Neural cell (in vitro differentiated cells): ENCODE measurements around the gene ADAMTS2. TPM values are rescaled to one million over a fixed set of nuclear protein-coding genes. Genes with fewer than 3 reads are reported as not detected.

Source experiments
- H2AFZ ChIP-seq: fragments of 200-600, 300-800 bp; sonication (generic), shearing (Covaris generic); 2 replicates; pipeline ENCODE4 v1.6.0; 2014; ENCODE audit warnings: low read depth, mild to moderate bottlenecking, antibody characterized with exemption, low read length, moderate library complexity
- H3F3A ChIP-seq: fragments of 200-600 bp; shearing (Covaris generic); 2 replicates; pipeline ENCODE4 v1.6.1; 2016; ENCODE audit warnings: mild to moderate bottlenecking, moderate library complexity, mixed read lengths, antibody characterized with exemption, low read length; ENCODE audit not compliant: insufficient read depth, poor library complexity, severe bottlenecking
- H3K27ac ChIP-seq: fragments of 200-600, 300-800 bp; sonication (generic), shearing (Covaris generic); 2 replicates; pipeline ENCODE4 v1.5.1; 2014; ENCODE audit warnings: mild to moderate bottlenecking, low read length, moderate library complexity
- H3K27me3 ChIP-seq: fragments of 300-800, 200-600 bp; sonication (generic), shearing (Covaris generic); 2 replicates; pipeline ENCODE4 v1.6.0; 2014; ENCODE audit warnings: mild to moderate bottlenecking, low read depth, low read length, moderate library complexity; ENCODE audit not compliant: insufficient read depth
- H3K36me3 ChIP-seq: fragments of 300-800, 200-600 bp; sonication (generic), shearing (Covaris generic); 2 replicates; pipeline ENCODE4 v1.5.1; 2014; ENCODE audit warnings: mild to moderate bottlenecking, antibody characterized with exemption, low read length, moderate library complexity; ENCODE audit not compliant: insufficient read depth
- H3K4me2 ChIP-seq: fragments of 300-800, 200-600 bp; sonication (generic), shearing (Covaris generic); 2 replicates; pipeline ENCODE4 v1.6.0; 2014; ENCODE audit warnings: mild to moderate bottlenecking, low read length
- H3K4me3 ChIP-seq: fragments of 300-800, 200-600 bp; sonication (generic), shearing (Covaris generic); 2 replicates; pipeline ENCODE4 v1.5.1; 2014; ENCODE audit warnings: mild to moderate bottlenecking, low read length, moderate library complexity
- H3K79me2 ChIP-seq: fragments of 200-600 bp; shearing (Covaris generic); replicated peaks from 2 replicates; pipeline ENCODE4 v1.6.0; 2014; ENCODE audit warnings: mild to moderate bottlenecking, low read length, moderate library complexity; ENCODE audit not compliant: insufficient read depth
- H3K9ac ChIP-seq: fragments of 300-800, 200-600 bp; sonication (generic), shearing (Covaris generic); 2 replicates; pipeline ENCODE4 v1.6.1; 2016; ENCODE audit warnings: mild to moderate bottlenecking, low read length, mixed read lengths
- H3K9me2 ChIP-seq: fragments of 200-600 bp; shearing (Covaris generic); 2 replicates; pipeline ENCODE4 v1.6.1; 2016; ENCODE audit warnings: mild to moderate bottlenecking, low read length, mixed read lengths; ENCODE audit not compliant: insufficient read depth
- H3K9me3 ChIP-seq: fragments of 200-600, 300-800 bp; sonication (generic), shearing (Covaris generic); 2 replicates; pipeline ENCODE4 v1.6.1; 2016; ENCODE audit warnings: mild to moderate bottlenecking, mixed run types, low read length, moderate library complexity, mixed read lengths
- H4K20me1 ChIP-seq: fragments of 200-600 bp; shearing (Covaris generic); 2 replicates; pipeline ENCODE4 v1.6.1; 2016; ENCODE audit warnings: mild to moderate bottlenecking, mixed run types; ENCODE audit not compliant: insufficient read depth
- EP300 ChIP-seq: fragments of 450-650 bp; conservative IDR thresholded peaks from 2 replicates; pipeline ENCODE4 v1.6.1; 2014; ENCODE audit warnings: antibody characterized with exemption, mild to moderate bottlenecking, moderate library complexity; ENCODE audit not compliant: poor library complexity, severe bottlenecking
- EZH2 ChIP-seq: fragments of 200-600, 300-800 bp; shearing (Covaris generic), sonication (generic); IDR thresholded peaks from 2 replicates; pipeline ENCODE4 v1.6.1; 2014; ENCODE audit warnings: antibody characterized with exemption, low read length, borderline replicate concordance, mild to moderate bottlenecking; ENCODE audit not compliant: insufficient read depth, poor library complexity, severe bottlenecking
- MXI1 ChIP-seq: fragments of 450-650 bp; conservative IDR thresholded peaks from 2 replicates; pipeline ENCODE4 v1.6.1; 2014; ENCODE audit warnings: antibody characterized with exemption, mild to moderate bottlenecking; ENCODE audit not compliant: poor library complexity, severe bottlenecking
- POLR2AphosphoS5 ChIP-seq: IDR thresholded peaks from 2 replicates; pipeline ENCODE4 v1.6.1; 2012
- RAD21 ChIP-seq: fragments of 450-650 bp; conservative IDR thresholded peaks from 2 replicates; pipeline ENCODE4 v1.6.1; 2014; ENCODE audit warnings: antibody characterized with exemption, mild to moderate bottlenecking, moderate library complexity
- REST ChIP-seq: IDR thresholded peaks from 2 replicates; pipeline ENCODE4 v1.6.1; 2012; ENCODE audit warnings: borderline replicate concordance
- SMC3 ChIP-seq: fragments of 450-650 bp; conservative IDR thresholded peaks from 2 replicates; pipeline ENCODE4 v1.6.1; 2014; ENCODE audit warnings: antibody characterized with exemption, mild to moderate bottlenecking, moderate library complexity; ENCODE audit not compliant: poor library complexity
- TAF1 ChIP-seq: IDR thresholded peaks from 2 replicates; pipeline ENCODE4 v1.6.1; 2012; ENCODE audit warnings: low read depth
- polyA plus RNA-seq: library from polyadenylated mRNA; depleted of rRNA; stranded (reverse); fragments of >200 nt; gene quantifications from 2 replicates; pipeline ENCODE4 v1.2.3, GENCODE V29; 2014
- TF ChIP-seq, protein P1 (sequence below): fragments of 450-650 bp; IDR thresholded peaks from 2 replicates; pipeline ENCODE4 v1.5.1; 2014; ENCODE audit warnings: antibody characterized with exemption, mild to moderate bottlenecking, moderate library complexity; ENCODE audit not compliant: poor library complexity, severe bottlenecking

Gene ADAMTS2
- polyA plus RNA-seq, 1 donor from 2014 or later = 0.61 TPM

DNA sequence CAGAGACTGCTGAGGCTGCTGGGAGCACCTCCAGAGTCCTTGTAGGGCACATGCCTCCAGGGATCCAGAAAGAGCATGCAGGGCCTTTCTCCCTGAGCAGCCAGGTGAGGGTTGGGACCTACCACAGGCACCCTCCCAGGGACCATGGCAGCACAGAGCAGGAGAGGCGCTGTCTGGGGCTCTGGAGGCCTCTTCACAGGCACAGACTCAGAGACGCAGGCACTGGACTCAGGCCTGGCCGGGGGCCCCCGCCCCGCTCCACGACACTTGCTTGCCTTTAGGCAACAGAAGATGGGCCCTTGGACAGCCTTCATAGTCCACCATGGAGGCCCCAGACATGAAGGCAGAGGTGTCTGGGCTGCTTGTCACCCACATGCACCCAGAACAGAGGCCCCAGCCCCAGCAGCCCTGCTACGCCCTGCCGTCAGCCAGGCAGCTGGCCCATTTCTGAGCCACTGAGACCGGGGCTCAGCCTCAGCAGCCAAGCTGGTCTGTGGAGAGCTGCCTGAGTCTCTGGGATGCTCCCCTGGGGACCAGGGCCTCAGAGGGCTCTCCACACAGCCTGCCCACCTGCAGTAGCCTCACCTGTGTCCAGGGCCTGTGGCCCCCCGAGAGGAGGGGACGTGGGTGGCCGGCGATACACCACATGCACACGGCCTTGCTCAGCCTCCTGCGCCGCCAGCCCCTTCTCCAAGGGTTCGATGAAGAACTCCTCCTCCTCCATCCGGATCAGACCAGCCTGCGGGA, 72.8 kb downstream of the ADAMTS2 start:
- H3K4me3 ChIP-seq = no peak overlapping the region
- no peak overlapping the region for H2AFZ ChIP-seq
- H3K9me3 ChIP-seq = no peaks in the 10 kb centered on the region
- no peaks in the 10 kb centered on the region for H3F3A ChIP-seq
- H3K9me2 ChIP-seq = no peaks in the 10 kb centered on the region
- no peaks in the 10 kb centered on the region for H4K20me1 ChIP-seq
- H3K27ac ChIP-seq = no peak overlapping the region
- TF ChIP-seq POLR2AphosphoS5 (no peak), REST (no peak), SMC3 (no peak), TAF1 (no peak), RAD21 (no peak), EZH2 (no peak), MXI1 (no peak), EP300 (no peak)
- TF ChIP-seq, protein P1, sequence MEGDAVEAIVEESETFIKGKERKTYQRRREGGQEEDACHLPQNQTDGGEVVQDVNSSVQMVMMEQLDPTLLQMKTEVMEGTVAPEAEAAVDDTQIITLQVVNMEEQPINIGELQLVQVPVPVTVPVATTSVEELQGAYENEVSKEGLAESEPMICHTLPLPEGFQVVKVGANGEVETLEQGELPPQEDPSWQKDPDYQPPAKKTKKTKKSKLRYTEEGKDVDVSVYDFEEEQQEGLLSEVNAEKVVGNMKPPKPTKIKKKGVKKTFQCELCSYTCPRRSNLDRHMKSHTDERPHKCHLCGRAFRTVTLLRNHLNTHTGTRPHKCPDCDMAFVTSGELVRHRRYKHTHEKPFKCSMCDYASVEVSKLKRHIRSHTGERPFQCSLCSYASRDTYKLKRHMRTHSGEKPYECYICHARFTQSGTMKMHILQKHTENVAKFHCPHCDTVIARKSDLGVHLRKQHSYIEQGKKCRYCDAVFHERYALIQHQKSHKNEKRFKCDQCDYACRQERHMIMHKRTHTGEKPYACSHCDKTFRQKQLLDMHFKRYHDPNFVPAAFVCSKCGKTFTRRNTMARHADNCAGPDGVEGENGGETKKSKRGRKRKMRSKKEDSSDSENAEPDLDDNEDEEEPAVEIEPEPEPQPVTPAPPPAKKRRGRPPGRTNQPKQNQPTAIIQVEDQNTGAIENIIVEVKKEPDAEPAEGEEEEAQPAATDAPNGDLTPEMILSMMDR = no peak
- H3K36me3 ChIP-seq = no peaks in the 10 kb centered on the region
- H3K9ac ChIP-seq = no peak overlapping the region
- H3K27me3 ChIP-seq = no peaks in the 10 kb centered on the region
- H3K4me2 ChIP-seq = no peak overlapping the region
- no peaks in the 10 kb centered on the region for H3K79me2 ChIP-seq

- no peaks in the 10 kb centered on the region for H3K9me3 ChIP-seq
- no peaks in the 10 kb centered on the region for H3F3A ChIP-seq
- H3K36me3 ChIP-seq = no peaks in the 10 kb centered on the region
- H3K4me2 ChIP-seq = no peak overlapping the region
- no peaks in the 10 kb centered on the region for H3K9me2 ChIP-seq
- H3K79me2 ChIP-seq = no peaks in the 10 kb centered on the region
- no peaks in the 10 kb centered on the region for H3K27me3 ChIP-seq
- no peak overlapping the region for H3K4me3 ChIP-seq
- TF ChIP-seq, protein P1 = no peak
- TF ChIP-seq REST (no peak), TAF1 (no peak), MXI1 (no peak), POLR2AphosphoS5 (no peak), SMC3 (no peak), EP300 (no peak), EZH2 (no peak), RAD21 (no peak)
- H3K27ac ChIP-seq = no peak overlapping the region
- H4K20me1 ChIP-seq = no peaks in the 10 kb centered on the region
- no peak overlapping the region for H3K9ac ChIP-seq
- H2AFZ ChIP-seq = no peak overlapping the region
Observed at GRCh38 chr5:179271821-179272325, 73.4 kb downstream of the ADAMTS2 start.
